Measurements from ENCODE around the gene TRAF6. TPM values are rescaled to one million over a fixed set of nuclear protein-coding genes. Genes with fewer than 3 reads are reported as not detected.

Gene TRAF6
- total RNA-seq, 3 donors from 2014 or later, result 11.5 to 19.9 (median 16.8) TPM

GRCh38 chr11:36550385-36551115 is 40.5 kb upstream of the TRAF6 start:
- TF ChIP-seq CTCF (IDR thresholded peaks at IDR 0.05), result no peak
- no peak for TF ChIP-seq POLR2A (IDR thresholded peaks at IDR 0.05)
- no peak for TF ChIP-seq POLR2AphosphoS5 (IDR thresholded peaks at IDR 0.05)
- DNase-seq (ENCODE audit: low spot score in 2 of 2), result no peak
- intact Hi-C loops (cut with DNase I; ENCODE audit: low total_unique reads), result no loop called here
- Histone ChIP-seq H3K36me3 (no peaks in the 10 kb centered on the region), H3K4me1 (no peaks in the 10 kb centered on the region), H3K27ac (no peak overlapping the region), H3K9me3 (no peaks in the 10 kb centered on the region), H3K27me3 (no peaks in the 10 kb centered on the region), H3K4me3 (no peak overlapping the region)

GRCh38 chr11:36540998-36541397 is 30.9 kb upstream of the TRAF6 start:
- no peaks in the 10 kb centered on the region for H3K4me1 ChIP-seq
- H3K36me3 ChIP-seq, result no peaks in the 10 kb centered on the region
- TF ChIP-seq CTCF (IDR thresholded peaks at IDR 0.05) (no peak), POLR2AphosphoS5 (IDR thresholded peaks at IDR 0.05) (no peak), POLR2A (IDR thresholded peaks at IDR 0.05) (no peak)
- H3K9me3 ChIP-seq, result no peaks in the 10 kb centered on the region
- no peak for DNase-seq (ENCODE audit: low spot score in 2 of 2)
- H3K4me3 ChIP-seq, result no peak overlapping the region
- H3K27me3 ChIP-seq, result no peaks in the 10 kb centered on the region
- intact Hi-C loops (cut with DNase I; ENCODE audit: low total_unique reads), result no loop called here
- no peak overlapping the region for H3K27ac ChIP-seq

GRCh38 chr11:36534276-36534840 is 24.3 kb upstream of the TRAF6 start:
- H3K9me3 ChIP-seq, result no peaks in the 10 kb centered on the region
- H3K4me3 ChIP-seq, result no peak overlapping the region
- H3K4me1 ChIP-seq, result no peaks in the 10 kb centered on the region
- no peaks in the 10 kb centered on the region for H3K27me3 ChIP-seq
- intact Hi-C loops (cut with DNase I; ENCODE audit: low total_unique reads), result no loop called here
- H3K27ac ChIP-seq, result no peak overlapping the region
- TF ChIP-seq POLR2A (IDR thresholded peaks at IDR 0.05), result no peak
- no peak for TF ChIP-seq CTCF (IDR thresholded peaks at IDR 0.05)
- TF ChIP-seq POLR2AphosphoS5 (IDR thresholded peaks at IDR 0.05), result no peak
- no peak for DNase-seq (ENCODE audit: low spot score in 2 of 2)
- H3K36me3 ChIP-seq, result no peaks in the 10 kb centered on the region

DNA sequence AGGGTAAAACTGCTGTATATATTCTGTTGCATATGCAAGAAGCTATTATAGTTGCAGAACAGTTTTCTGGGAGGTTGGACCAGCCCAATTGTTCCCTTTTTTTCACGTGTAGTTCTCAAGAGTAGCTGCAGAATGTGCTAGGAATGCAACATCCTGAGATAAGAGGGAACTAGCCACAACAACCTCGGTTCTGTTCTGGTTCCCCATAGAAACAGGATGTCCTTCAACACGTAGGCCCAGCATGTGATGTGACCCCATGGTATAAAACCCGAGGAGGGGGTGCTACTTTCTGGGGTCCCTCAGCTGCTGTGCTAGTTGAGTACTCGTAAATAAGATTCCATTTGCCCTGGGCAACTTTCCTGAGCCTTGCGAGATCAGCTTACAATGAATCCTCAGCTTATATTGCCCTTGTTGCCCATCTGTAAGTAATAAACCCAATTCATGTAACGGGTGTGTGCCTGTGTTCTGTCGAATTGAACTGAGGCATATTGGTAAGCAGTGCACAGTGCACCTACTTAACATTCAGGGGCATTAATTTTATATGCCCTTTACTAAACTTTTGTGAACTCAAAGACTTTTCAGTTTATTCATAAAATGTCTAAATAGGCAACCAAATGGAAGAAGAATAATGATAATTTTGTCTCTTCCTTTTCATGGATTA is 23.0 kb upstream of the TRAF6 start:
- H3K27me3 ChIP-seq, result no peaks in the 10 kb centered on the region
- H3K36me3 ChIP-seq, result no peaks in the 10 kb centered on the region
- no peak for TF ChIP-seq POLR2A (IDR thresholded peaks at IDR 0.05)
- no peak for TF ChIP-seq POLR2AphosphoS5 (IDR thresholded peaks at IDR 0.05)
- TF ChIP-seq CTCF (IDR thresholded peaks at IDR 0.05), result no peak
- no peaks in the 10 kb centered on the region for H3K4me1 ChIP-seq
- DNase-seq (ENCODE audit: low spot score in 2 of 2), result no peak
- no peak overlapping the region for H3K4me3 ChIP-seq
- intact Hi-C loops (cut with DNase I; ENCODE audit: low total_unique reads), result no loop called here
- H3K27ac ChIP-seq, result no peak overlapping the region
- H3K9me3 ChIP-seq, result no peaks in the 10 kb centered on the region

DNA sequence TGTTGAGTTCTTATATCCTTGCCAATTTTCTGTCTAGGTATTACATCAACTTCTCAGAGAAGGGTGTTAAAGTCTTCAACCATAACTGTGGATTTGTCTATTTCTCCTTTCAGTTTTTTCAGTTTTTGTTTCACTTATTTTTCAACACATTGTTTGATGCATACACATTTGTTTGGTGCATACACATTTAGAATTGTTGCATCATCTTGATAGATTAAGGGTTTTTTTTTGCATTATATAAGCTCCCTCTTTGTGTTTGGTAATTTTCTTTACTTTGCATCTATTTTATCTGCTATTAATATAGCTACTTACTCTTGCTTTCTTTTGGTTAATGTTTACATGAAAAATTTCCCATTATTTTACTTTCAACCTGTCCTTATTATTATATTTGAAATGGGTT is 20.8 kb upstream of the TRAF6 start:
- Histone ChIP-seq H3K4me1 (no peaks in the 10 kb centered on the region), H3K27me3 (no peaks in the 10 kb centered on the region), H3K4me3 (no peak overlapping the region), H3K36me3 (no peaks in the 10 kb centered on the region), H3K9me3 (no peaks in the 10 kb centered on the region), H3K27ac (no peak overlapping the region)
- DNase-seq (ENCODE audit: low spot score in 2 of 2), result no peak
- intact Hi-C loops (cut with DNase I; ENCODE audit: low total_unique reads), result no loop called here
- TF ChIP-seq POLR2AphosphoS5 (IDR thresholded peaks at IDR 0.05), result no peak
- TF ChIP-seq CTCF (IDR thresholded peaks at IDR 0.05), result no peak
- no peak for TF ChIP-seq POLR2A (IDR thresholded peaks at IDR 0.05)

All from breast epithelium (tissue), 4 donors.